NOMO-1 treated with dmso at 0.1 percent for 144 hours (cell line): ENCODE results near the gene VIPR2.

ENCODE experiments used
- DNase-seq: peaks from one replicate; lab custom pipeline; 2025; ENCODE audit not compliant: unreplicated experiment; lab: John Stamatoyannopoulos, UW

The VIPR2 gene

GRCh38 chr7:159068893-159069448 is 75.7 kb downstream of the VIPR2 start:
- DNase-seq: no peak

- no peak for DNase-seq
Observed at GRCh38 chr7:159068488-159068811, 76.2 kb downstream of the VIPR2 start.

GRCh38 chr7:159067576-159068487 is 76.8 kb downstream of the VIPR2 start:
- DNase-seq: no peak

GRCh38 chr7:159066816-159067575 is 77.7 kb downstream of the VIPR2 start:
- no peak for DNase-seq

- no peak for DNase-seq
Observed at GRCh38 chr7:159065852-159066480, 78.7 kb downstream of the VIPR2 start.

GRCh38 chr7:159064816-159065510 is 79.7 kb downstream of the VIPR2 start:
- DNase-seq: no peak

- DNase-seq: no peak
Observed at GRCh38 chr7:159064121-159064815, 80.4 kb downstream of the VIPR2 start.

- DNase-seq: no peak
Observed at GRCh38 chr7:159063046-159063840, 81.4 kb downstream of the VIPR2 start.

GRCh38 chr7:159062569-159062968 is 82.1 kb downstream of the VIPR2 start:
- DNase-seq: no peak

GRCh38 chr7:159061674-159062212 is 82.9 kb downstream of the VIPR2 start:
- no peak for DNase-seq

GRCh38 chr7:159061209-159061608 is 83.5 kb downstream of the VIPR2 start:
- no peak for DNase-seq

- DNase-seq: no peak
Observed at GRCh38 chr7:159060440-159060839, 84.2 kb downstream of the VIPR2 start.

- no peak for DNase-seq
Observed at GRCh38 chr7:159059629-159060028, 85.0 kb downstream of the VIPR2 start.

- DNase-seq: no peak
Observed at GRCh38 chr7:159057647-159058046, 87.0 kb downstream of the VIPR2 start.

GRCh38 chr7:159056737-159057136 is 87.9 kb downstream of the VIPR2 start:
- DNase-seq: no peak

- no peak for DNase-seq
Observed at GRCh38 chr7:159051916-159052315, 92.8 kb downstream of the VIPR2 start.

- no peak for DNase-seq
Observed at GRCh38 chr7:159050704-159051103, 94.0 kb downstream of the VIPR2 start.

- no peak for DNase-seq
Observed at GRCh38 chr7:159049266-159050025, 95.2 kb downstream of the VIPR2 start.
